ENCODE data around the gene GADD45G. TPM values are rescaled to one million over a fixed set of nuclear protein-coding genes. Genes with fewer than 3 reads are reported as not detected.

Gene GADD45G, protein sequence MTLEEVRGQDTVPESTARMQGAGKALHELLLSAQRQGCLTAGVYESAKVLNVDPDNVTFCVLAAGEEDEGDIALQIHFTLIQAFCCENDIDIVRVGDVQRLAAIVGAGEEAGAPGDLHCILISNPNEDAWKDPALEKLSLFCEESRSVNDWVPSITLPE
- 2.8 TPM for total RNA-seq (2013)
- polyA plus RNA-seq: 1 to 10 TPM; 1.1 to 9.0 (median 1.3) TPM
- polyA minus RNA-seq: 2.4 and 2.8 TPM in 2 replicates
- total RNA-seq: 12.0 to 62.6 (median 27.0) reads per million in 11 experiments

DNA sequence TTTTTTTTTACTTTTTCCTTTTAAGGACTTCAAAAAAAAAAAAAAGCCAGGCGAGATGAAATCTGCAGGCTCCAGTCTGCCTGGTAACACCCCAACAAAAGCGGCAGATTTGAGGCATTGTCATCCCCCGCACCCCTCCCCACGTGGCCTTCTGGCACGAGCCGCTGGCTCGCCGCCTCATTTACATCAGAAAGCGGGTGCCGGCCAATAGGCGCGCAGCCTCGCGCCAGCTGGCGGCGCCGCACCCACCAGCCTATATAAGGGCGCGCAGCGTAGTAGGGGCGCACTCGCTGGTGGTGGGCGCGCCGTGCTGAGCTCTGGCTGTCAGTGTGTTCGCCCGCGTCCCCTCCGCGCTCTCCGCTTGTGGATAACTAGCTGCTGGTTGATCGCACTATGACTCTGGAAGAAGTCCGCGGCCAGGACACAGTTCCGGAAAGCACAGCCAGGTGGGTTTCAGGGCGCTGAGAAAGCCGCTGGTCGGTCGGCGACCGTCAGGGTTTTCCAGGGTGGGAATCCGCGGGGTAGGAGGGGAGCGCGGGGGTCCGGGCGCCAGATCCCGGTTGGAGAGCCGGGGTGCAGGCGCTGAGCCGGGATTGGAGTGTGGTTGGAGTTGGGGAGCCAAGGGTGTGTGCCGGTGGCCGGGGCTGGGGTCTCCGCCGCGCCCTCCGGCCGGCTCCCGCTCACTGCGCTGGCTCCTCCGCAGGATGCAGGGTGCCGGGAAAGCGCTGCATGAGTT, at the start of gene GADD45G:
Gene GADD45G, plus strand, starts transcription at position 284 of the 736 bp plus-strand sequence. Its CDS starts 110 bp downstream, at position 394.
- Histone ChIP-seq H4K20me1 (ENCODE audit: insufficient read depth, low read length) (no peaks in the 10 kb centered on the region), H3K4me1 (ENCODE audit: control insufficient read depth in 1 of 2, insufficient read depth in 2 of 2, low read length in 2 of 2) (peaks cover 44 to 46% of the 10 kb centered on the region in 2 donors), H3K9me3 (replicated peaks in 1 of 2; ENCODE audit: control insufficient read depth in 1 of 2, insufficient read depth in 1 of 2, low read length in 2 of 2) (no peaks in the 10 kb centered on the region), H3K4me3 (replicated peaks in 1 of 3; ENCODE audit: low read depth in 2 of 3, low read length in 3 of 3) (peak within 1 kb of the TSS; percentile 55 to 80 (median 62)), H3K79me2 (ENCODE audit: insufficient read depth, low read length) (no peaks in the 10 kb centered on the region), H3K27ac (ENCODE audit: low read depth in 1 of 2, low read length in 2 of 2) (peak within 1 kb of the TSS in 1 of 2 donors; percentile 65), H3K27me3 (ENCODE audit: control insufficient read depth in 2 of 2, insufficient read depth in 2 of 2, low read length in 2 of 2) (peaks cover 9 to 29% of the 10 kb centered on the region in 2 donors), H2AFZ (ENCODE audit: insufficient read depth, low read depth, low read length, poor library complexity, severe bottlenecking) (peak within 1 kb of the TSS; percentile 91), H3K4me2 (replicated peaks; ENCODE audit: extremely low read depth, low read length, poor library complexity, severe bottlenecking) (peak within 1 kb of the TSS; percentile 87), H3K36me3 (replicated peaks in 1 of 2; ENCODE audit: control insufficient read depth in 1 of 2, insufficient read depth in 2 of 2, low read length in 2 of 2) (no peaks in the 10 kb centered on the region), H3K9ac (ENCODE audit: insufficient read depth, low read length, poor library complexity, severe bottlenecking) (peak within 1 kb of the TSS; percentile 69)
- intact Hi-C loops (cut with micrococcal nuclease): loop anchor here (5.0 to 10.0 kb wide), 3 partner anchors 57 to 1260 kb away; no protein-coding TSS in a partner anchor
- Mint-ChIP-seq H3K27me3 (ENCODE audit: low read depth in 3 of 3) (peaks cover 24 to 42% (median 34%) of the 10 kb centered on the region in 3 donors), H3K4me3 (peak within 1 kb of the TSS; percentile 92 to 97), H3K27ac (peak within 1 kb of the TSS; percentile 57 to 91 (median 78)), H3K36me3 (no peaks in the 10 kb centered on the region), H3K4me1 (peaks cover 35% of the 10 kb centered on the region), H3K9me3 (peaks cover 0 to 6% (median 0%) of the 10 kb centered on the region in 7 donors)
- DNase-seq: peak; percentile 87 to 91 (median 88)
- WGBS (ENCODE audit: insufficient coverage): under 1% methylated on average over 60 of the region's 63 CpGs
- TF ChIP-seq, protein P1, sequence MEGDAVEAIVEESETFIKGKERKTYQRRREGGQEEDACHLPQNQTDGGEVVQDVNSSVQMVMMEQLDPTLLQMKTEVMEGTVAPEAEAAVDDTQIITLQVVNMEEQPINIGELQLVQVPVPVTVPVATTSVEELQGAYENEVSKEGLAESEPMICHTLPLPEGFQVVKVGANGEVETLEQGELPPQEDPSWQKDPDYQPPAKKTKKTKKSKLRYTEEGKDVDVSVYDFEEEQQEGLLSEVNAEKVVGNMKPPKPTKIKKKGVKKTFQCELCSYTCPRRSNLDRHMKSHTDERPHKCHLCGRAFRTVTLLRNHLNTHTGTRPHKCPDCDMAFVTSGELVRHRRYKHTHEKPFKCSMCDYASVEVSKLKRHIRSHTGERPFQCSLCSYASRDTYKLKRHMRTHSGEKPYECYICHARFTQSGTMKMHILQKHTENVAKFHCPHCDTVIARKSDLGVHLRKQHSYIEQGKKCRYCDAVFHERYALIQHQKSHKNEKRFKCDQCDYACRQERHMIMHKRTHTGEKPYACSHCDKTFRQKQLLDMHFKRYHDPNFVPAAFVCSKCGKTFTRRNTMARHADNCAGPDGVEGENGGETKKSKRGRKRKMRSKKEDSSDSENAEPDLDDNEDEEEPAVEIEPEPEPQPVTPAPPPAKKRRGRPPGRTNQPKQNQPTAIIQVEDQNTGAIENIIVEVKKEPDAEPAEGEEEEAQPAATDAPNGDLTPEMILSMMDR (IDR thresholded peaks at IDR 0.05): peak; percentile 5

DNA sequence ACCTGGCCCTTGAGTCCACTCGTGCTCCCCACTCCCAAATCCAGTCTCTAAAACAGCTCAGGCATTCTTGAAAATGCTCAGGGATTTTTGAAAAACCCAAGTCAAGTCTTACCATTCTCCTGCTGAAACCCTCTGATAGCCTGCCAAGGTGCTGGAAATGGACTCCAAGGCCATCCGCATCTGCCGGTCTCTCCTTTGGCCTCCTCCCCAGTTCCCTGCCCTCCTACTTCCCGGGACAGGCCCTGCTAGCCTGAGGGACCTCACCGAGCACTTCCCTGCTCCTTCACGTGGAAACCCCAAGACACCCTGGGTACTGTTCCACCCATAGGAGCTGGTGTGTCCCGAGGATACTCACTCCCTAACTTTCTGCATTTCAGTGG, 49.8 kb upstream of the GADD45G start:
- no peak overlapping the region for H2AFZ ChIP-seq (ENCODE audit: insufficient read depth, low read depth, low read length, poor library complexity, severe bottlenecking)
- H3K79me2 ChIP-seq (ENCODE audit: insufficient read depth, low read length): no peaks in the 10 kb centered on the region
- H3K4me1 Mint-ChIP-seq: peaks cover 43% of the 10 kb centered on the region
- 100% methylated on average over 3 of the region's 7 CpGs for WGBS (ENCODE audit: insufficient coverage)
- H3K27me3 Mint-ChIP-seq (ENCODE audit: low read depth in 3 of 3): peaks cover 0 to 6% (median 4%) of the 10 kb centered on the region in 3 donors
- no peak overlapping the region for H3K9ac ChIP-seq (ENCODE audit: insufficient read depth, low read length, poor library complexity, severe bottlenecking)
- no peak for DNase-seq
- no peak overlapping the region for H3K27ac ChIP-seq (ENCODE audit: low read depth in 1 of 2, low read length in 2 of 2)
- intact Hi-C loops (cut with micrococcal nuclease): loop anchor here (5.0 to 10.0 kb wide), 2 partner anchors 170 to 178 kb away; no protein-coding TSS in a partner anchor
- H3K27ac Mint-ChIP-seq: peak overlapping the region in 4 of 7 donors; percentile 51 to 93 (median 74)
- peaks cover 29 to 43% of the 10 kb centered on the region in 2 donors for H3K4me1 ChIP-seq (ENCODE audit: control insufficient read depth in 1 of 2, insufficient read depth in 2 of 2, low read length in 2 of 2)
- H3K4me3 ChIP-seq (replicated peaks in 1 of 3; ENCODE audit: low read depth in 2 of 3, low read length in 3 of 3): no peak overlapping the region
- H3K36me3 ChIP-seq (replicated peaks in 1 of 2; ENCODE audit: control insufficient read depth in 1 of 2, insufficient read depth in 2 of 2, low read length in 2 of 2): no peaks in the 10 kb centered on the region
- no peak overlapping the region for H3K4me3 Mint-ChIP-seq
- no peaks in the 10 kb centered on the region for H3K9me3 ChIP-seq (replicated peaks in 1 of 2; ENCODE audit: control insufficient read depth in 1 of 2, insufficient read depth in 1 of 2, low read length in 2 of 2)
- H3K4me2 ChIP-seq (replicated peaks; ENCODE audit: extremely low read depth, low read length, poor library complexity, severe bottlenecking): no peak overlapping the region
- peaks cover 0 to 3% (median 0%) of the 10 kb centered on the region in 7 donors for H3K9me3 Mint-ChIP-seq
- no peaks in the 10 kb centered on the region for H3K27me3 ChIP-seq (ENCODE audit: control insufficient read depth in 2 of 2, insufficient read depth in 2 of 2, low read length in 2 of 2)
- peaks cover 0 to 7% of the 10 kb centered on the region in 2 donors for H3K36me3 Mint-ChIP-seq
- TF ChIP-seq, protein P1 (IDR thresholded peaks at IDR 0.05): no peak
- no peaks in the 10 kb centered on the region for H4K20me1 ChIP-seq (ENCODE audit: insufficient read depth, low read length)
